Body of pancreas (tissue), 4 donors: Measurements from ENCODE around the gene UNC80. TPM values are rescaled to one million over a fixed set of nuclear protein-coding genes. Genes with fewer than 3 reads are reported as not detected.

Experiments
- ATAC-seq: fragments of 150-250 bp; one replicate; pipeline ENCODE4 v1.9.1; 2016
- DNase-seq, 4 donors: peaks; one replicate each; pipeline ENCODE4 v3.0.0-alpha.2; 2019
- H3K27ac ChIP-seq, 4 donors: fragments of 200-600 bp; sonication (generic); 1 replicate in 3 of 4; 2 replicates in 1 of 4; pipeline versions ENCODE4 v1.5.1 to v1.6.1; 2016 to 2019; ENCODE audit warnings: mild to moderate bottlenecking in 1 of 4, mixed read lengths in 1 of 4, moderate library complexity in 1 of 4
- H3K27me3 ChIP-seq, 2 donors: fragments of 200-600 bp; sonication (generic); one replicate each; pipeline ENCODE4 v1.6.0; 2016; ENCODE audit warnings: mild to moderate bottlenecking in 1 of 2
- H3K36me3 ChIP-seq, 2 donors: fragments of 200-600 bp; sonication (generic); replicated peaks in 1 of 2; 2 replicates each; pipeline ENCODE4 v1.5.1; 2016; ENCODE audit warnings: low read depth in 2 of 2; ENCODE audit not compliant: insufficient read depth in 1 of 2
- H3K4me1 ChIP-seq: fragments of 200-600 bp; sonication (generic); one replicate; pipeline ENCODE4 v1.6.0; 2016
- H3K4me3 ChIP-seq, 2 donors: fragments of 200-600 bp; sonication (generic); 1 replicate in 1 of 2; 2 replicates in 1 of 2; pipeline ENCODE4 v1.5.1; 2016 to 2019
- H3K9me3 ChIP-seq, 3 donors: fragments of 200-600 bp; sonication (generic); 1 replicate in 2 of 3; 2 replicates in 1 of 3; pipeline ENCODE4 v1.5.1; 2016
- POLR2A ChIP-seq, 3 donors: fragments of 450-650 bp; IDR thresholded peaks; one replicate each; pipeline ENCODE4 v1.6.1; 2016; ENCODE audit warnings: antibody characterized with exemption in 3 of 3, mild to moderate bottlenecking in 2 of 3
- WGBS, 2 donors: methylation state at CpG; one replicate each; pipeline ENCODE4 v1.1.5; 2017; 5-methylcytosine and 5-hydroxymethylcytosine counted together
- intact Hi-C: fragments of 100-400 bp; cut with DNase I; formaldehyde crosslinking; loops from one replicate; pipeline ENCODE4 v1.15.1; 2023
- total RNA-seq, 2 donors: library from RNA; depleted of rRNA; stranded (reverse); fragments of >200 nt; gene quantifications; one replicate each; pipeline ENCODE4 v1.1.0, GENCODE V29; 2016
- TF ChIP-seq, protein P1 (sequence below), 7 experiments: fragments of 450-650 bp in 4 of 7; fragments of 200-600 bp in 3 of 7; sonication (generic) in 3 of 7; IDR thresholded peaks; one replicate each; pipeline ENCODE4 v1.5.1; 2016 to 2019; ENCODE audit warnings: antibody characterized with exemption in 7 of 7

UNC80 gene, protein sequence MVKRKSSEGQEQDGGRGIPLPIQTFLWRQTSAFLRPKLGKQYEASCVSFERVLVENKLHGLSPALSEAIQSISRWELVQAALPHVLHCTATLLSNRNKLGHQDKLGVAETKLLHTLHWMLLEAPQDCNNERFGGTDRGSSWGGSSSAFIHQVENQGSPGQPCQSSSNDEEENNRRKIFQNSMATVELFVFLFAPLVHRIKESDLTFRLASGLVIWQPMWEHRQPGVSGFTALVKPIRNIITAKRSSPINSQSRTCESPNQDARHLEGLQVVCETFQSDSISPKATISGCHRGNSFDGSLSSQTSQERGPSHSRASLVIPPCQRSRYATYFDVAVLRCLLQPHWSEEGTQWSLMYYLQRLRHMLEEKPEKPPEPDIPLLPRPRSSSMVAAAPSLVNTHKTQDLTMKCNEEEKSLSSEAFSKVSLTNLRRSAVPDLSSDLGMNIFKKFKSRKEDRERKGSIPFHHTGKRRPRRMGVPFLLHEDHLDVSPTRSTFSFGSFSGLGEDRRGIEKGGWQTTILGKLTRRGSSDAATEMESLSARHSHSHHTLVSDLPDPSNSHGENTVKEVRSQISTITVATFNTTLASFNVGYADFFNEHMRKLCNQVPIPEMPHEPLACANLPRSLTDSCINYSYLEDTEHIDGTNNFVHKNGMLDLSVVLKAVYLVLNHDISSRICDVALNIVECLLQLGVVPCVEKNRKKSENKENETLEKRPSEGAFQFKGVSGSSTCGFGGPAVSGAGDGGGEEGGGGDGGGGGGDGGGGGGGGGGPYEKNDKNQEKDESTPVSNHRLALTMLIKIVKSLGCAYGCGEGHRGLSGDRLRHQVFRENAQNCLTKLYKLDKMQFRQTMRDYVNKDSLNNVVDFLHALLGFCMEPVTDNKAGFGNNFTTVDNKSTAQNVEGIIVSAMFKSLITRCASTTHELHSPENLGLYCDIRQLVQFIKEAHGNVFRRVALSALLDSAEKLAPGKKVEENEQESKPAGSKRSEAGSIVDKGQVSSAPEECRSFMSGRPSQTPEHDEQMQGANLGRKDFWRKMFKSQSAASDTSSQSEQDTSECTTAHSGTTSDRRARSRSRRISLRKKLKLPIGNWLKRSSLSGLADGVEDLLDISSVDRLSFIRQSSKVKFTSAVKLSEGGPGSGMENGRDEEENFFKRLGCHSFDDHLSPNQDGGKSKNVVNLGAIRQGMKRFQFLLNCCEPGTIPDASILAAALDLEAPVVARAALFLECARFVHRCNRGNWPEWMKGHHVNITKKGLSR (N-terminal part only)
- total RNA-seq = 1 to 10 TPM; 1.8 to 4.0 TPM

DNA sequence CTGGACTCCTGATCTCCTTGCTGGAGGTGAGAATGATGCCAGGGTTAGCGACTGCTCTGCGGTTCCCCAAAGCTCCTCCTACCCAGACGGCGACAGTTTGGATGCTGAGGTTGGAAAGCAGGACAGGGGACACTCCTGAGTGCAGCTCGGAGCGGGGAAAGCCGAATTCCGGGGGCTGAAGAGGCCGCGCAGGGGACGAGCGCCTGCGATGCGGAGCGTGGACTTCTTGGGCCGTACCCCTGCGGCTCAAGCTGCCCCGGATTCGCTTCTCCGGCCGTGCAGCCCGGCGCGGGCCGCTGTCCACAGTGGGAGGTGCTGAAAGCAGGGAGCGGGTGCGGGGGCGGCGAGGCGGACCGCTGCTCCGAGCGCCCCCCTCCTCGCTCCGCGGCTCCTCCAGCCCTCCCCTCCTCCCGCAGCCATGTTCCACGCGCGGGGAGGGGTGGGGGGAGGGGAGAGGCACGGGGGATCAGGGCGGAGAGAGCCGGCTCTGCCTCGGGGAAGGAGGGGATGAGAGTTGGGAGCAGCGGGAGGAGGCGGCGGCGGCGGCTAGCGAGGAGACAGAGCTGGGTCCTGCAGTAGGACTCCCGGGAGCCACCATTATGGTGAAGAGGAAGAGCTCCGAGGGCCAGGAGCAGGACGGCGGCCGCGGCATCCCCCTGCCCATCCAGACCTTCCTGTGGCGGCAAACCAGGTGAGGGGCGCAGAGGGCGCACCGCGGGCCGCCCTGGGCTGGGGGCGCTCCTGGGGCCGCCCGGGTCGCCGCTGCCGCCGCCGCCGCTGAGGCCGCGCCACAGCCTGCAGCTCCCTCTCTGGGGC lies at the start of gene UNC80:
UNC80 (plus strand) TSS at position 359 of the 816 bp plus-strand sequence; CDS start at position 600, 241 bp downstream.
- 1 to 7% methylated on average over 18 to 66 of the region's 73 CpGs for WGBS, 2 donors
- peak; percentile 73 to 85 (median 76) for DNase-seq

DNA sequence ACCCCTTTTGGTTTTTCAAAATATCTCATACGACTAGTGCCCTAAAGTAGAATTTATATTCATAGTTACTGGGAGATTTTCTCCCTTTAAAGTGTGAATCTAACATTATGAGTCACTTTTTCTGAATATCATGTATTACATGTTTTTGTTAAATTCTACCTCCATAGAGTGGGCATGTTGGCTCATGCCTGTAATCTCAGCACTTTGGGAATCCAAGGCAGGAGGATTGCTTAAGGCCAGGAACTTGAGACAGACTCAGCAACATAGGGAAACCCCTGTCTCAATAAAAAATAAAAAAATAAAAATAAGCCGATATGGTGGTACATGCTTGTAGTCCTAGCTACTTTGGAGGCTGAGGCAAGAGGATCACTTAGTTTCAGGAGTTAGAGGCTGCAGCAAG lies 45.3 kb upstream of the UNC80 start:
- H3K4me3 ChIP-seq = no peak overlapping the region
- TF ChIP-seq, protein P1, sequence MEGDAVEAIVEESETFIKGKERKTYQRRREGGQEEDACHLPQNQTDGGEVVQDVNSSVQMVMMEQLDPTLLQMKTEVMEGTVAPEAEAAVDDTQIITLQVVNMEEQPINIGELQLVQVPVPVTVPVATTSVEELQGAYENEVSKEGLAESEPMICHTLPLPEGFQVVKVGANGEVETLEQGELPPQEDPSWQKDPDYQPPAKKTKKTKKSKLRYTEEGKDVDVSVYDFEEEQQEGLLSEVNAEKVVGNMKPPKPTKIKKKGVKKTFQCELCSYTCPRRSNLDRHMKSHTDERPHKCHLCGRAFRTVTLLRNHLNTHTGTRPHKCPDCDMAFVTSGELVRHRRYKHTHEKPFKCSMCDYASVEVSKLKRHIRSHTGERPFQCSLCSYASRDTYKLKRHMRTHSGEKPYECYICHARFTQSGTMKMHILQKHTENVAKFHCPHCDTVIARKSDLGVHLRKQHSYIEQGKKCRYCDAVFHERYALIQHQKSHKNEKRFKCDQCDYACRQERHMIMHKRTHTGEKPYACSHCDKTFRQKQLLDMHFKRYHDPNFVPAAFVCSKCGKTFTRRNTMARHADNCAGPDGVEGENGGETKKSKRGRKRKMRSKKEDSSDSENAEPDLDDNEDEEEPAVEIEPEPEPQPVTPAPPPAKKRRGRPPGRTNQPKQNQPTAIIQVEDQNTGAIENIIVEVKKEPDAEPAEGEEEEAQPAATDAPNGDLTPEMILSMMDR (IDR thresholded peaks at IDR 0.05) = no peak
- TF ChIP-seq POLR2A (IDR thresholded peaks at IDR 0.05) = no peak
- WGBS, 2 donors = 93 to 96% methylated on average over 2 of the region's 2 CpGs
- no peaks in the 10 kb centered on the region for H3K36me3 ChIP-seq
- no peaks in the 10 kb centered on the region for H3K4me1 ChIP-seq
- no peaks in the 10 kb centered on the region for H3K9me3 ChIP-seq
- H3K27ac ChIP-seq = no peak overlapping the region
- DNase-seq (no peak), ATAC-seq (no peak)
- no peaks in the 10 kb centered on the region for H3K27me3 ChIP-seq
- intact Hi-C loops = no loop called here

More for the DNA sequence above, at the start of gene UNC80:
- peaks cover 5% of the 10 kb centered on the region for H3K4me1 ChIP-seq
- peak; percentile 97 for ATAC-seq
- H3K36me3 ChIP-seq = no peaks in the 10 kb centered on the region
- TF ChIP-seq, protein P1 (IDR thresholded peaks at IDR 0.05) = no peak
- TF ChIP-seq POLR2A (IDR thresholded peaks at IDR 0.05) = peak in 1 of 3 donors; percentile 10
- H3K27me3 ChIP-seq = no peaks in the 10 kb centered on the region
- H3K9me3 ChIP-seq = no peaks in the 10 kb centered on the region
- intact Hi-C loops = no loop called here
- H3K27ac ChIP-seq = peak within 1 kb of the TSS in 1 of 4 donors; percentile 3
- H3K4me3 ChIP-seq = peak within 1 kb of the TSS in 1 of 2 donors; percentile 38

DNA sequence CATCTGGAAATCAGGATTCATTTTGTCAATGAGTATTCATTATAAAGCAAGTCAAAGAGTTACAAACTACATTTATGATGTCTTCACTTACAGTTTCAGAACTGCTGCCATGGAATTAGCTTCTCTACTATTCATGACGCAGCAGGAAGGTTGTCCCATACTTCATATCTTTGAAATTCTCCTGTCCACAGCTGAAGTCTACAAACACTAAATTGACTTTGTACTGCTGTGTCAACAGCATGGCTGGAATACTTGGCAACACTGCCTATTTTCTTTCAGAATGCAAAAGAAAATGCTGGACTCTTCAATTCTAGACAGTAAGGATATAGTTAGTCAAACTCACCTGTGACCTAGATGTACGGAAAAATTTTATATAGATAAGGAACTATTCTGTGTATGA lies 44.6 kb upstream of the UNC80 start:
- WGBS, 2 donors = 28 to 37% methylated on average over 2 of the region's 2 CpGs
- Histone ChIP-seq H3K36me3 (no peaks in the 10 kb centered on the region), H3K4me1 (no peaks in the 10 kb centered on the region), H3K9me3 (no peaks in the 10 kb centered on the region), H3K27ac (no peak overlapping the region), H3K4me3 (no peak overlapping the region), H3K27me3 (no peaks in the 10 kb centered on the region)
- intact Hi-C loops = no loop called here
- ATAC-seq (peak; percentile 77), DNase-seq (peak in 3 of 4 donors; percentile 12 to 35 (median 19))
- no peak for TF ChIP-seq POLR2A (IDR thresholded peaks at IDR 0.05)
- TF ChIP-seq, protein P1 (IDR thresholded peaks at IDR 0.05) = no peak

DNA sequence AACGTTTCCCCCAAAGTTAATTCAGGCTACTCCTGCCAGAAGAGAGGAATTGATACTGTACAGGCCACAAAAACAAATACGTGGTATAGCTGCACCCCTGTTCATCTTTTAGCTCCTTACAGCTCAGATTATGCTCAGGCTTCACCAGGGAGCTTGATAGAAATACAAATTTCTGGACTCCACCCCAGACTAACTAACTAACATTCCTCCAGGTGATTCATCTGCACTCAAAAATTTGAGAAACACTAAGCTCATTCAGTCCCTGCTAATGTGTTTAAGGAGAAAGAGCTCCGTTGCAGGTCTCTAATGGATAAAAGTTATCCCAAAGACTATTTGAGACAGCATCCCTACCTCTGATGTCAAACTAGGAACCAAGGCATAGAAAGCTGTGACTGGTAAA lies 36.8 kb upstream of the UNC80 start:
- H3K4me1 ChIP-seq = no peaks in the 10 kb centered on the region
- no peak for DNase-seq
- H3K36me3 ChIP-seq = no peaks in the 10 kb centered on the region
- TF ChIP-seq, protein P1 (IDR thresholded peaks at IDR 0.05) = no peak
- no peak for TF ChIP-seq POLR2A (IDR thresholded peaks at IDR 0.05)
- no peaks in the 10 kb centered on the region for H3K27me3 ChIP-seq
- intact Hi-C loops = no loop called here
- no peak overlapping the region for H3K27ac ChIP-seq
- WGBS, 2 donors = 67 to 76% methylated on average over 3 of the region's 3 CpGs
- H3K4me3 ChIP-seq = no peak overlapping the region
- H3K9me3 ChIP-seq = no peaks in the 10 kb centered on the region
- no peak for ATAC-seq
